GM21786 (cell line): ENCODE measurements around the gene SIGLEC15.
"Not testable (repeated sequence)": the region's sequence is repeated elsewhere in the genome, so short reads cannot be mapped to it uniquely, and the experiment has no call there.

Experiments
- ATAC-seq: cut with Tn5 transposase; IDR thresholded peaks from one replicate; pipeline ENCODE4 v1.9.1; 2021; ENCODE audit not compliant: unreplicated experiment

SIGLEC15 gene, protein sequence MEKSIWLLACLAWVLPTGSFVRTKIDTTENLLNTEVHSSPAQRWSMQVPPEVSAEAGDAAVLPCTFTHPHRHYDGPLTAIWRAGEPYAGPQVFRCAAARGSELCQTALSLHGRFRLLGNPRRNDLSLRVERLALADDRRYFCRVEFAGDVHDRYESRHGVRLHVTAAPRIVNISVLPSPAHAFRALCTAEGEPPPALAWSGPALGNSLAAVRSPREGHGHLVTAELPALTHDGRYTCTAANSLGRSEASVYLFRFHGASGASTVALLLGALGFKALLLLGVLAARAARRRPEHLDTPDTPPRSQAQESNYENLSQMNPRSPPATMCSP

DNA sequence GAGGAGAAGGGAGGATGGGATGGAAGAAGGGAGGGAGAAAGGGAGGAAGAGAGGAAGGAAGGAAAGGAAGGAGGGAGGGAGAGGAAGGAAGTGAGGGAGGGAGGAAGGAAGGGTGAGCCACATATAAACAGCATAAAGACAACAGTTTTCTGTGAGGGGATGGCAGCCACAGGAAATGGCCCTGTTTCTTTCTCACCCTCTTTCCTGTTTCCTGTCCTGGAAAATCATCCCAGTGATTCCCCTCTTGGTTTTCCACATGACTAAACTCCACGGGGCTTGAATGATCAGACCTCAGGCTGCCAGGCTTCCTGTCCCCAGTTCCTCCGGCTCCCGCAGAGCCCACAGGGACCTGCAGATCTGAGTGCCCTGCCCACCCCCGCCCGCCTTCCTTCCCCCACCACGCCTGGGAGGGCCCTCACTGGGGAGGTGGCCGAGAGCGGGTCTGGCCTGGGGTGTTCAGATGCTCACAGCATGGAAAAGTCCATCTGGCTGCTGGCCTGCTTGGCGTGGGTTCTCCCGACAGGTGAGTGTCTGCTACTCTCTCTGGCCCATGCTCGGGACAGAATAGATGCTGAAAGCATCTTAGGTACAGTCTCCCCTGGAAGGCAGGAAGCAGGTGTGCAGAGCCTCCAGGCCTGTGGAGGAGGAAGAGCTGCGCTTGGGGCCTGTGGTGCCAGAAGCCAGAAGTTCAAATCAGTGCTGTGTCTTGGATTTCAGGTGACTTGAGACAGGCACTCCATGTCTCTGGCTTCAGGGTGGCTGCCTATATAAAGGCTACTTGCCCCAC lies at the start of gene SIGLEC15:
Gene SIGLEC15, plus strand, starts transcription at position 418 of the 787 bp plus-strand sequence. Its CDS starts 54 bp downstream, at position 472.
- ATAC-seq: no peak

DNA sequence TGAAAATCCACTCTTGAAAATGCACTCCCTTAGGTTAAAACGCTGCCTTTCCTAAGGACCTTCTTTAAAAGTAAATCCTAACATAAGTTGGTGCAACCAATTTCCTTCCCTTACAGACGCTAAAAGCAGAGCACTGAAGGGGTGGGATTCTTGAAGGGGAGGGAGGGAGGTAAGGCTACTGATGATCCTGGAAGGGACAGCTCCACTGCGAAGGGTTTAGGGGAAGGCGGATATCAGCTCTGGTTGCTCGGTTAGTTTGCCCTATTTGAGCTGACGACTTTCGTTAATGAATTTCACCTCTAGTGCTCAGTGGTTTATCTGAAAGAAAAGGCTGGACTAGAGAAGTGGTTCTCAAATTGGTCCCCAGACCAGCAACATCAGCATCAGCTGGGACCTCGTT lies 49.7 kb upstream of the SIGLEC15 start:
- ATAC-seq: no peak

GRCh38 chr18:45777393-45777792 lies 48.1 kb upstream of the SIGLEC15 start:
- ATAC-seq: no peak

DNA sequence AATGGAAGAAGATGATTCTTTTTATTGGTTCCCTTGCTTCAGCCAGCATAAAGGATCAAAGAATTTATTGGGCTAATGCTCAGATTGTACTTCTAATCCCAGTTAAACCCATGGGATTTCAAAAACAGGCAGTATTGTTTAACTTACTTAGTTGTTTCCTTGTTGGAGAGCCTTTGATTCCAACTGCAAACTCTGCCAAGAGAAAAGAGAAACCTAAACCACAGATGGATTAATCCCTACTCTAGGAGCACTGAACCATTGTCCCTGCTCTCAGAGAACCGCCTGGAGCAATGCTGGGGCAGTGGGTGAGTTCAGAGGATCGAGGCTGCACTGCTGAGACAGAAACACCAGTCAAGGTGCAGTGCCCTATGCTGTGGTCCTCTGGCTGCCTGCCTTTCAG lies 44.9 kb upstream of the SIGLEC15 start:
- ATAC-seq: no peak

GRCh38 chr18:45782662-45783061 lies 42.8 kb upstream of the SIGLEC15 start:
- ATAC-seq: no peak

DNA sequence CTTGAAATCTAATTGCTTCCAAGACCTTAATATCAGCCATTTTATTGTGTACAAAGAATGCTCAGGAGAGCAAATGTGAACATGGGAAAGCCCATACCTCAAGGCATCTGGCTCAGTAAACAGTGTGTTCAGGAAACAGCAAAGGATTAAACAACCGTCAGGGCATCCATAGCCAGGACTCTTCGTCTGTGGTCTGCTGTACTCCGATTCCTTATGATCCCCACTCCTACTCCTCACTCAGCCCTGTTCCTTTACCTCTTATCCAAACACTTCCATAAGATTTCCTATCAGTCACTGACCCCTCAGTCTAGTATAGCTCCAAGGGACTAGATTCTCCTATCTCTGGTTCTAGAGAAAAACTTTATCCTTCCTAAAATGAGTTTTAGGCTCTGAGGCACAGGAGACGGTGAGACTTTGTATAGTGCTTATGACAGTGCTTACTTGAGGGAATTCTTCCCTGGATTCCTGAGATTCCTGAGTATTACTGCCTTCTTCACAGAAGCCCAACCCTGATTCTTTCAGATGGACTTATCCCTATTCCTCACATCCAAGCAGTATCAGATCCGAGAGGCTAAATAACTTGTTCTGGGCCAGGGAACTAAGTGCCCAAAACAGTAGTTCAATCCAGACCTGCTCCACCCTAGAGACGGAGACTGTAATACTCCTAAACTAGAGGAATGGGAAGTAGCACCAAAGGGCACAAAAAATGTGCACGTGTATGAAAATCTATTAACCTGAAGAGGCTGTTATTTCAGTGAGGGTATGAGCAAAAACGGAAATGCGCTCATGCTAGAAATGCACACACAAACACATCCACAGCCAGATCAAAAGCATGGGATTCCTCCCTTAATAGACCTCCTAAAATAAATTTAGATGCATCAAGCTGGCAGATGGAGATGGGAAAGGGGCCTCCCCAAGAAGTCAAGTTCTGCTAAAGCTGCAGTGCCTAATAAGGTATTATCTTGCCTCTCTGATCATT lies 42.1 kb upstream of the SIGLEC15 start:
- no peak for ATAC-seq

DNA sequence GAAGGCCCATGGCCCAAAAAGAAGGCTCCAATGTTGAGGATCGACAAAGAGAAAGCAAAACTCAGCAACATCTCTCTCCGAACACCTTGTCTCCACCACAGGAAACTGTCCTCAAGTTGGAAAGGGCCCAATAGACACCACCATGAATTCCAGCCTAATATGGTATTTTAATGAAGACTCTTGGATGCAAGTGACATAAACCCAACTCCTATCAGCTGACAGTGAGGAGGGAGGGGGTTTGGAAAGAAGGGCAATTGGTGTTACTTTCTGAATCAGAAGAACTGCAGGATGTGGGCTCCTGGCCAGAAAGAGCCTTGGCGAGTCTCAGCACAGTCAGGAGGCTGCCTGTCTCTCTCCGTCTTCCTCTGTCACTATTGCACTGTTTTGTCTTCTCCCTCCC lies 40.3 kb upstream of the SIGLEC15 start:
- ATAC-seq: no peak

DNA sequence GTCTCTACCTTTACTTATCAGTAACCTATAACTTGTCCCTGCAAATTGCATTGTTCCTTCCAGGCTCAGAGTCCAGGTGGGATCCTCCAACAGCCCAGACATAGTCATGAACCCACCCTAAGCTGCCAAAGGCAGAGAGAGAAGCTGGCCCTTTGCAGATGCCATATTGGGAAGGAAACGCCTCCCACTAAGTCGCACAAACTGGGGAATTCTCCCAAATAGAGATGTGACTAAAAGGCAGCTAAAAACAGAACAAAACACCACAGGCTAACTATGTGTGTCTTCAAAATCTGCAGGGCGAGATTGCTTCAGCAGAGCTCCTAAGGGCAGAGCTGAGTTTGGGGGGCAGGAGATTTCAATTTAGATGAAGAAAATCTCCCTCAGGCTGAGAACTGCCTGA lies 38.5 kb upstream of the SIGLEC15 start:
- ATAC-seq: no peak

DNA sequence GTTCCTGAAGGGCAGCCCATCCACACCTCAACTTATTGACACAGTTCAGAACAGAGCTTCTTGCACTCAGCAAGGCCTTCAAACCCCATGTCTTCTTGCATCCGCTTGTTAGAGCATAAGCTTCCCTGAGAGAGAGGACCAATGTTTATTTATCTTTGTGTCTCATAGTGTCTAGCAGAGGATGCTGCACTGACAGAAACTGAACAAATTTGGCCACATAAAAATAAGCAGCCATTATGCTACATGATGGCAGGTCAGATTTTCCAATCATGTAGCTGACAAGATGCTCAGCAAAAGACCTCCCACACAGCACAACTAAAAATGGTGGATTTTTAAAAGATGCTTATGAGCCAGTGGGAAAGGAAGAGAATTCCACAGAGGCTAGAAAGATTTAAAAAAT lies 38.1 kb upstream of the SIGLEC15 start:
- ATAC-seq: no peak

- ATAC-seq: no peak
These were observed 36.6 kb upstream of the SIGLEC15 start for GRCh38 chr18:45788861-45789260.

DNA sequence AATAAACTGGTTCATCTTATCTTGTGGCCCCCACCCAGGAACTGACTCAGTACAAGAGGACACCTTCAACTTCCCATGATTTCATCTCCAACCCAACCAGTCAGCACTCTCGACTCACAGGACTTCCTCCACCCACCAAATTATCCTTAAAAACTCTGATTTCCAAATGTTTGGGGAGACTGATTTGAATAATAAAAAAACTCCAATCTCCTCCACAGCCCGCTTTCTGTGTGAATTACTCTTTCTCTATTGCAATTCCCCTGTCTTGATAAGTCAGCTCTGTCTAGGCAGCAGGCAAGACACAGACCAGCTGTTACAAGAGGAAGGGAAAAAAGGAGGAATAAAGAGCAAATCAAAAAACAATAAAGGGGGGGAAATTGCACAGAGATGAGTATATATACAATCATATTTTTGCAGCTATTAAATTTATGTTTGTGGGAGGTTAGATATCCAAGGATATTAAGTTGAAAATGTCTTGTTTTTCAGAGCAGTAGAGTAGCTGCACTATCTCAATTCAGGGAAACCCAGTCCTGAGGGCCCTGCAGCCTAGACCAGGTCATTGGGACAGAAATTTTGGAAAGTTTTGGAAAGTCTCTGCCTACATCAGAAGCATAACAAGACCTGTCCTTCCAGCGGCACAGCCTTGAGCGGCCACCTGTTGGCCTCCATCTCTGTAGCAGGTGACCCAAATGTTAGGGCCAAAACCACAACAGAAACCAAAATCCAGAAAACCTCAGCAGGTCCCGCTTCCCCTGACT lies 32.8 kb upstream of the SIGLEC15 start:
- no peak for ATAC-seq

GRCh38 chr18:45793264-45793965 lies 32.1 kb upstream of the SIGLEC15 start:
- no peak for ATAC-seq

- ATAC-seq: no peak
These were observed 24.0 kb upstream of the SIGLEC15 start for GRCh38 chr18:45801416-45802004.

- ATAC-seq: no peak
These were observed 22.5 kb upstream of the SIGLEC15 start for GRCh38 chr18:45802814-45803492.

DNA sequence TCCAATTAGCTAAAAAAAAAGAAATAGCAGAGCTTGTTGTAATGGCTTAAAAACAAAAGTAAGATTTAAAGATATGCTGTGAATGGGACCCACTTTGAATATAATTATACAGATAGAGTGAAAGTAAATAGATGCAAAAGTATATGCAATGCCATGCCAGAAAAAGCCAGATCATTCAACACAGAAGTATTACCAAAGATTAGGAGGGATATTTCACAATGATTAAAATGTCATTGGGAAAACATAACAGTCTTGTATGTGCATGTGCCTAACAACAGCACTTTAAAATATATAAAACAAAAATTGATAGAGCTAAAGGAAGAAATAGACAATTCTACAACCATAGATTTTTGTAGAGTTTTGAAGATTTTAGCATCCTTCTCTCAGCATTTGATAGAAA lies 19.9 kb upstream of the SIGLEC15 start:
- no peak for ATAC-seq

DNA sequence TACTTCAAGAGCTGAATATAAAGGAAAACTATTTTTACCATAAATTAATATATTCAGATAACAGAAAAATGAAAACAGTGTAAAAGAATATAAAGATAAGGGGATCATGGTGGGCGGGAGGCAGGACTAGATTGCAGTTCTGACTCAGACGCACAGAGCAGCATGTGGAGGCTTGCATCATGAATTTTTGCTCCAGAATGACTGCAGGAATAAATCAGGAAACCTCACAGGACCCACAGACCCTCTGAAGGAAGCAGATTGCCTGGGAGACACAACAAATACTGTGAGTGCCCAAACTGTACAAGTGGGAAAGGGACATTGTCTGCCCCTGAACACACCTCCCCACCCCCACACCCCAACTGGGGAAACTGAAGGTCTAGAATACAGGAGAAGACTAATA lies 19.2 kb upstream of the SIGLEC15 start:
- no peak for ATAC-seq

DNA sequence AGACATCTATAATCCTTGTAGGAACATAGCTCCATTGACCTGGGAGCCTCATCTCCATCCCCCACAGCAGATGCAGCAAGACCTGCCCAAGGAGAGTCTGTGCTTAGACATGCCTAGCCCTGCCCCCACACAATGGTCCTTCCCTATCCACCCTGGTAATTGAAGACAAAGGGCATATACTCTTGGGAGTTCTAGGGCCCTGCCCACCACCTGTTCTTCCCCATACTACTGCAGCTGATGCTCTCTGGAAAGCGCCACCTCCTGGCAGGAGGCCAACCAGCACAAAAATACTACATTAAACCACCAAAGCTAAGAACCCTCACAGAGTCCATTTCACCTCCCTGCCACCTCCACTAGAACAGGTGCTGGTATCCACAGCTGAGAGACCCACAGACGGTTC lies 18.3 kb upstream of the SIGLEC15 start:
- not testable (repeated sequence) for ATAC-seq

DNA sequence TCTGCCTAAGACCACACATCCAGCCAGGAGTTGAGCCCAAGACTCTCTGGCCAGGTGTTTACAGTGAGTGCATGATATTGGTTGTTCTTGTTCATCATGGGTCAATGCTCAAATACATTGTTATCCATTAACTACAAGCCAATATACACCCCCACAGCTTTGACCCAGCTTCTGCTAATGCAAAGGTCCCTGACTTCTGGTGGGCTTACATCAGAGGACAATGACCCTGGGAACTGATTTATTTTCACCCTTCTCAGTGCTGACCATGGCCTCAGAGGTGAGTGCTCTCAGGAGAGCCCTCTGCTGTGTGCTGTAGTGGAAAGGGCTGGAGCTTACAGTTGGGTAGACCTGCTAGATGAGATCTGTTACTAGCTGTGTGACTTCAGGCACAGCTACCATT lies 10.7 kb upstream of the SIGLEC15 start:
- ATAC-seq: not testable (repeated sequence)

DNA sequence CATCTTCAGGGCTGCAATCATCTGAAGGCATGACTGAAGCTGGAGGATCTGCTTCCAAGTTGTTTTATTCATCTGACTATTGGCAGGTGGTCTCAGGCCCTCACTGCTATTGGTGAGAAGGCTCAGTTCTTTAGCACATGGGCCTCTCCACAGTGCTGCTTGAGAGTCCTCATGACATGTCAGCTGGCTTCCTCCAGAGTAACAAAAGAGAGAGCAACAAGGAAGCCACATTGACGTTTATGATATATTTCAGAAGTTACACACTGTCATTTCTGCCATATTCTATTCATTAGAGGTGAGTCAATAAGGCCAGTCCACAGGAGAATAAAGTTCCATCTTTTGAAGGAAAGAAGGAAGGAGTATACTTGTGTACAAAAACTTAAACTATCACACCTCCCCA lies 7.9 kb upstream of the SIGLEC15 start:
- ATAC-seq: no peak
